Breast epithelium (tissue), 3 donors: ENCODE results near the gene LRRC49.

Experiments
- CTCF ChIP-seq, 3 donors: fragments of 450-650 bp; IDR thresholded peaks; one replicate each; pipeline ENCODE4 v1.5.1; 2016 to 2017; ENCODE audit warnings: antibody characterized with exemption in 3 of 3, mild to moderate bottlenecking in 3 of 3, moderate library complexity in 3 of 3
- POLR2A ChIP-seq: fragments of 450-650 bp; IDR thresholded peaks from one replicate; pipeline ENCODE4 v1.6.1; 2016; ENCODE audit warnings: antibody characterized with exemption, mild to moderate bottlenecking, moderate library complexity
- POLR2AphosphoS5 ChIP-seq, 3 donors: sonication (generic); formaldehyde crosslinking; IDR thresholded peaks; one replicate each; pipeline ENCODE4 v1.6.1; 2017; ENCODE audit warnings: antibody characterized with exemption in 3 of 3

- no peak for TF ChIP-seq POLR2A
- no peak for TF ChIP-seq CTCF (IDR thresholded peaks at IDR 0.05)
- no peak for TF ChIP-seq POLR2AphosphoS5 (IDR thresholded peaks at IDR 0.05)
These were observed 36.9 kb upstream of the LRRC49 start for GRCh38 chr15:70855764-70856163.
